ENCODE results near the gene PAAF1. TPM values are rescaled to one million over a fixed set of nuclear protein-coding genes. Genes with fewer than 3 reads are reported as not detected.

PAAF1 gene, protein sequence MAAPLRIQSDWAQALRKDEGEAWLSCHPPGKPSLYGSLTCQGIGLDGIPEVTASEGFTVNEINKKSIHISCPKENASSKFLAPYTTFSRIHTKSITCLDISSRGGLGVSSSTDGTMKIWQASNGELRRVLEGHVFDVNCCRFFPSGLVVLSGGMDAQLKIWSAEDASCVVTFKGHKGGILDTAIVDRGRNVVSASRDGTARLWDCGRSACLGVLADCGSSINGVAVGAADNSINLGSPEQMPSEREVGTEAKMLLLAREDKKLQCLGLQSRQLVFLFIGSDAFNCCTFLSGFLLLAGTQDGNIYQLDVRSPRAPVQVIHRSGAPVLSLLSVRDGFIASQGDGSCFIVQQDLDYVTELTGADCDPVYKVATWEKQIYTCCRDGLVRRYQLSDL
- total RNA-seq = 10 to 100 TPM in 6 of 7 donors, 1 to 10 TPM in 1; 8.1 to 18.1 (median 14.4) TPM
- polyA plus RNA-seq = 10 to 100 TPM; 10.8 to 14.5 (median 11.3) TPM
- long read RNA-seq, donor 1, full-length matches to known transcripts = 3 of 9 reads
- long read RNA-seq, donor 1, partial matches to known transcripts = 6 of 9 reads
- long read RNA-seq, donor 1, other reads (novel, unspliced or antisense) = 0 of 9 reads
- long read RNA-seq, donor 2, full-length matches to known transcripts = 5 of 10 reads
- long read RNA-seq, donor 2, partial matches to known transcripts = 5 of 10 reads
- long read RNA-seq, donor 2, other reads (novel, unspliced or antisense) = 0 of 10 reads

DNA sequence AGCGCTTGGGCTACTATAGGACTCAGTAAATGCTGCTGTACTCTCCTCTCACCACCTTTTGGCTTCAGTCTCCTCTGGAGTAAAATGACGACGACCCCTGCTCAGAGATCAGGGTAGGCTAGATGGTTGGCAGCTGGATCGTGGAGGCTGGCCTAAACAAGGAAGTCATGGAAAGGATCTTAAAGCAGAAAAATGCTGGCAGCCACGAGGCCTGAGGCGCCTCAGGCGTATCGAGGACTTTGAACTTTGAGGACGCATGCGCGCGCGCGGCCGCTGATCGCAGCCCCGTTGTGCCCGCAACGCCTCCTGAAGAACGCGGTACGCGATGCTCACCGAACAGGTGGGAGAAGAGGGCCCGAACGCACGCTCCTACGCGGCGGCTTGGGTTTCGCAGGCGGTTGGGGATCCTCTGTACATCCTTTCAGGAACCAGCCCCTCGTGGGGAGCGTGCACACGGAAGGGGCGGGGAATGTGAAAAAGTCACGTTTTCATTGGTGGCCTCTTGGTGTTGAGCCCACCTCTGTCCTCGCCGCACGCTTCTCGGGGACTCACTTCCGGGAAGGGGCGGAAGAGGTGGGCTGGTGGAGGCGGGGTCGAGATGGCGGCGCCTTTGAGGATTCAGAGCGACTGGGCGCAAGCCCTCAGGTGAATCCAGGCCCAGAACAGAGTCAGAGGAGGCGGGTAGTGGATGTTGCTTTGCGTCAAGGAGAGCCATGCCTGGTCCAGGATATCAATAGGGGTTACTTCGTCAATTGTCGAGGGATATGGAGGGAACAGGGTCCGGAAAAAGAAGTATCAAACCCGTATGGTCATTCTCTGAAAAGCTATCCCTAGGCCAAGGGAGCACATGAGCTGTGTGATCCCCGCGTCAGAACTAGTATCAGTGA, at the start of gene PAAF1, which contains the start of gene COA4:
TSS of gene PAAF1 (plus strand) at position 576 of the 887 bp plus-strand sequence. CDS start at position 599, 23 bp downstream.
TSS of gene COA4 (minus strand) at position 423 of the 887 bp plus-strand sequence. CDS start 3,468 bp downstream, outside the sequence.
- no peaks in the 10 kb centered on the region for H3K9me3 ChIP-seq
- DNase-seq = peak; percentile 97
- TF ChIP-seq, protein P1, sequence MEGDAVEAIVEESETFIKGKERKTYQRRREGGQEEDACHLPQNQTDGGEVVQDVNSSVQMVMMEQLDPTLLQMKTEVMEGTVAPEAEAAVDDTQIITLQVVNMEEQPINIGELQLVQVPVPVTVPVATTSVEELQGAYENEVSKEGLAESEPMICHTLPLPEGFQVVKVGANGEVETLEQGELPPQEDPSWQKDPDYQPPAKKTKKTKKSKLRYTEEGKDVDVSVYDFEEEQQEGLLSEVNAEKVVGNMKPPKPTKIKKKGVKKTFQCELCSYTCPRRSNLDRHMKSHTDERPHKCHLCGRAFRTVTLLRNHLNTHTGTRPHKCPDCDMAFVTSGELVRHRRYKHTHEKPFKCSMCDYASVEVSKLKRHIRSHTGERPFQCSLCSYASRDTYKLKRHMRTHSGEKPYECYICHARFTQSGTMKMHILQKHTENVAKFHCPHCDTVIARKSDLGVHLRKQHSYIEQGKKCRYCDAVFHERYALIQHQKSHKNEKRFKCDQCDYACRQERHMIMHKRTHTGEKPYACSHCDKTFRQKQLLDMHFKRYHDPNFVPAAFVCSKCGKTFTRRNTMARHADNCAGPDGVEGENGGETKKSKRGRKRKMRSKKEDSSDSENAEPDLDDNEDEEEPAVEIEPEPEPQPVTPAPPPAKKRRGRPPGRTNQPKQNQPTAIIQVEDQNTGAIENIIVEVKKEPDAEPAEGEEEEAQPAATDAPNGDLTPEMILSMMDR (IDR thresholded peaks at IDR 0.05 in 8 of 11, conservative IDR thresholded peaks at IDR 0.05 in 3 of 11) = peak in 1 of 11 experiments; percentile 30
- TF ChIP-seq POLR2A (IDR thresholded peaks at IDR 0.05) (no peak), POLR2AphosphoS5 (IDR thresholded peaks at IDR 0.05) (peak; percentile 91 to 93 (median 92))
- WGBS, 5 donors = 0 to 1% (median 0%) methylated on average over 40 to 57 of the region's 57 CpGs
- H3K36me3 ChIP-seq = peaks cover 0 to 45% (median 24%) of the 10 kb centered on the region in 6 donors
- peak within 1 kb of the TSS; percentile 81 to 89 (median 85) for H3K27ac ChIP-seq
- no peaks in the 10 kb centered on the region for H3K27me3 ChIP-seq (replicated peaks in 1 of 7)
- H3K4me1 ChIP-seq = peaks cover 13 to 49% (median 34%) of the 10 kb centered on the region in 6 donors
- intact Hi-C loops (cut with DNase I; ENCODE audit: low total_unique reads) = no loop called here
- peak within 1 kb of the TSS; percentile 73 to 100 (median 84) for H3K4me3 ChIP-seq

DNA sequence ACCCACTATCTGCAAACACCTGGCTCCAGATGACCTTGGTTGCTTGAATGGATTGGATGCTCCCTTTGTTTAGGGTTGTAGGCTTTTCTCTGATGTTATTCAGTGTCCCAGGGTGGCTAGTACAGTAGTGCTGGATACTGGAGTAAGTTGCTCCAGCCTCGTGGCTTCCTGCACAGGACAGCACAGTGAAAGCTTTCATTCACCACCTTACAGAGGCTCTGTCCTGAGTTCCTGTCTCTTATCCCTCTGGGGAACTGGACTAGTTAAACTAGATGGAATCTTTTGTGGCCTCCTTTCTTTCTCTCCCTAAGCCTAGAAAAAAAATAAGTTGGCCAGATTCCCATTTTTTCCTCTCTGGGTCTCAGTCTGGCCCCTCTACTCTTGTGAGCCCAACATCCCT, 46.5 kb upstream of the PAAF1 start:
- peaks cover 0 to 82% (median 36%) of the 10 kb centered on the region in 6 donors for H3K36me3 ChIP-seq
- H3K9me3 ChIP-seq = no peaks in the 10 kb centered on the region
- WGBS, 5 donors = 75 to 90% (median 85%) methylated on average over 1 of the region's 1 CpG
- no peak overlapping the region for H3K27ac ChIP-seq
- TF ChIP-seq, protein P1 (IDR thresholded peaks at IDR 0.05 in 8 of 11, conservative IDR thresholded peaks at IDR 0.05 in 3 of 11) = no peak
- H3K4me3 ChIP-seq = no peak overlapping the region
- intact Hi-C loops (cut with DNase I; ENCODE audit: low total_unique reads) = no loop called here
- no peak for DNase-seq
- H3K27me3 ChIP-seq (replicated peaks in 1 of 7) = no peaks in the 10 kb centered on the region
- no peaks in the 10 kb centered on the region for H3K4me1 ChIP-seq

DNA sequence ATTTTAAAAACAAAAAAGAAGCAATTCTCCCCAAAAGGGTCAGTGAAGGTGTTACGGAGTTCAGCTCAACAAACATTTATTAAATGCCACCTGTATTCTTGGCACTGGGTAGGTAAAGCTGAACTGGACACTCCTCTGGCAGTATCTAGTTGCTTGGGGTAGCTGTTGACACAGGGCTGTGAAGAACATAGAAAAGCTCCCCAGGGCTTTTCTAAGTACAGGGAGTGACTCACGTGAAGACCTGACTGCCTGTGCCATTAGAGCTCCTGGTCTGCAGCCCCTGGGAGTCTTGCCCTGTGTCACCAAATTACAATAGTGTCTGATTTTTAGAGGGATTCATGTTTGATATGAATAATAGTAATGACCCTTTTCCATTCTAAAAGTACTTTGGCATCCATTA, 43.7 kb upstream of the PAAF1 start:
- Histone ChIP-seq H3K36me3 (peaks cover 0 to 71% (median 29%) of the 10 kb centered on the region in 6 donors), H3K27ac (no peak overlapping the region)
- WGBS, 5 donors = 89 to 98% (median 96%) methylated on average over 2 of the region's 2 CpGs

More for the DNA sequence above, 43.7 kb upstream of the PAAF1 start:
- TF ChIP-seq, protein P1 (IDR thresholded peaks at IDR 0.05 in 8 of 11, conservative IDR thresholded peaks at IDR 0.05 in 3 of 11) = no peak
- no peak for TF ChIP-seq POLR2A (IDR thresholded peaks at IDR 0.05)
- TF ChIP-seq POLR2AphosphoS5 (IDR thresholded peaks at IDR 0.05) = no peak
- H3K4me3 ChIP-seq = no peak overlapping the region
- H3K9me3 ChIP-seq = no peaks in the 10 kb centered on the region
- no peak for DNase-seq
- H3K4me1 ChIP-seq = no peaks in the 10 kb centered on the region
- no peaks in the 10 kb centered on the region for H3K27me3 ChIP-seq (replicated peaks in 1 of 7)
- intact Hi-C loops (cut with DNase I; ENCODE audit: low total_unique reads) = no loop called here
